GM18499 (cell line): Measurements from ENCODE around the gene ARHGAP15.

ENCODE experiments used
- ATAC-seq: cut with Tn5 transposase; IDR thresholded peaks from one replicate; pipeline ENCODE4 v1.9.1; 2021; ENCODE audit warnings: moderate number of reproducible peaks; ENCODE audit not compliant: insufficient read depth, unreplicated experiment

The ARHGAP15 gene

DNA sequence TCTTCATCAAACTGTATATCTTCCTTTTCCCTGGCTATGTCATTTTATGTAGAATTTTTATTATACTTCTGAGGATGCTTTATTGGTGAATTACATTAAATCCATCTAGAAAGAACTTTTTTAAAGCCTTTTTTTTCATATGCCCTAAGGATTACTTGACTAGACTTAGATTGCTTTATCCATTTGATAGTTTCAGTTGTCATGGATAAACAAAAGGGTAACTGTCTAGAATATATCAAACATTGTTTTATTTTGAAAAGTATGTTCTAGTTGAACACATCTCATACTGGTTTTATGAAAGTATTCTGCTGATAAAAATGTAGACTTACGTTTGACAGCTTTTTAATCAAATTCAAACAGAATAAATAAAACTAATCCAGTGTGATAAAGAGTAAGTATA is 639.8 kb downstream of the ARHGAP15 start:
- no peak for ATAC-seq

DNA sequence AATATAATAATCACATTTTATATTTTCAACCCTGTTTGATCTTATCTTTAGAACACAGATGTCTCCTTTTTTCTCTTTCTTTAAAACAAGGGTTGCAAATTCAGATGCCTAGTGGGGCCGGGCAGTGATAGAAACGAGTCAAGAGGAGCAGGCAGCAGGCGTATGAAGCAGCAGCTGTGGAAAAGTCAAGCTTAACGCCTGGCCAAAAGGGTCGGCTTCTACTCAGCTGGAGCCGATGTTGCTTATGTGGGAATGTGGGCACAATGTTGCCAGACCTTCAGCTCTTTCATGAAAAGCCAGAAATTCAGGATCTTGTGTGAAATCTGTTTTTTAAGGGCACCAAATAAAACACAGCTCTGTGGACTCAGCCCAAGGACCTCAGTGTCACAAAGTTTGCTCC is 642.7 kb downstream of the ARHGAP15 start:
- ATAC-seq: no peak

DNA sequence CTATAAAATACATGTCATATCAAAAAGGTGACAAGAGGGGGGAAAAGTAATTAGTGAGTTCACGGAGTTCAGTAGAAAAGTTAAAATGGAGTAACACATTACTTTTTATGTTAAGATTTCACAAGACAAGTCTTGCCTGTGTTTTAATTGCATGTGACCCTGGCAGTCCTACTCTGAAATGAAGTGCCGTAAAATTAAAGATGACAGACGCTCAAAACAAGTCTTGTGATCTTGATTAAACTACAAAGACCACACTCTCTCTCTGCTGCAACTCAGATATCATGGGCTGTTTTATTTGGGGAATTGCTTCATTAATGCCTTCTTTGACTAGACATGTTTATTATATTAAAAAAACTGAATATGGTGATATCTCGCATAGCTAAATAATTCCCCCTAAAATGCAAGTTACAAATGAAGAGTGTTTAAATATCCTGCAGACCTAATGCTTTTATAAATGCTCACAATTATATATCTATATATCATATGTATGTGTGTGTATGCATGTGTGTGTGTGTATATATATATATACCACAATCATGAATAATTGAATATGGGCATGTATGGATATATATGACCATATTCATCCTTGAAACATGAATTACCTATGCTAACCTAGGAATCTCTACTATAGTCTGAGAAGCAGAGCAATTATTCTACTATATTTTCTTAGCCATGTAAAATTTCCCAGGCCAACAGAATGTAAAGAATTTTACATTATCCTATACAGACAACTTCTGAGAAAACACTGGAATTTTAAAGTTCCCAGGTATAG is 647.5 kb downstream of the ARHGAP15 start:
- ATAC-seq: no peak

DNA sequence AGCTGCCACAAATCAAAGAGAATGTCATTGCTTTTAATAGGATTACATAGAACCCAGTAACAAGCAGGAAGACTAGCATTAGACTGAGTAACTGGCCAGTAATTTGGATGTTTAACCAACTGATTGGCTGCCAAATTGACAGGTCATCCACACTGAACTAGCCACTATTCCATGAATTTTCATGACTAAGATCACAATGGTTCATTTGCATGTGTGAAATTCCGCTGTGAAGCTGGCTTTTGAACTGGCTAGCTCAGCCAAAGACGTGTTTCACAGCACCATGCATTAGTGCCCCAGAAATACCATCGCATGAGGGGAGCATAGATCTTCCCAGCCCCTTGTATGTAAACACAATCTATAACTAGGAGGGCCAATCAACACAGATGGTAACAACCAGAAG is 649.8 kb downstream of the ARHGAP15 start:
- no peak for ATAC-seq

DNA sequence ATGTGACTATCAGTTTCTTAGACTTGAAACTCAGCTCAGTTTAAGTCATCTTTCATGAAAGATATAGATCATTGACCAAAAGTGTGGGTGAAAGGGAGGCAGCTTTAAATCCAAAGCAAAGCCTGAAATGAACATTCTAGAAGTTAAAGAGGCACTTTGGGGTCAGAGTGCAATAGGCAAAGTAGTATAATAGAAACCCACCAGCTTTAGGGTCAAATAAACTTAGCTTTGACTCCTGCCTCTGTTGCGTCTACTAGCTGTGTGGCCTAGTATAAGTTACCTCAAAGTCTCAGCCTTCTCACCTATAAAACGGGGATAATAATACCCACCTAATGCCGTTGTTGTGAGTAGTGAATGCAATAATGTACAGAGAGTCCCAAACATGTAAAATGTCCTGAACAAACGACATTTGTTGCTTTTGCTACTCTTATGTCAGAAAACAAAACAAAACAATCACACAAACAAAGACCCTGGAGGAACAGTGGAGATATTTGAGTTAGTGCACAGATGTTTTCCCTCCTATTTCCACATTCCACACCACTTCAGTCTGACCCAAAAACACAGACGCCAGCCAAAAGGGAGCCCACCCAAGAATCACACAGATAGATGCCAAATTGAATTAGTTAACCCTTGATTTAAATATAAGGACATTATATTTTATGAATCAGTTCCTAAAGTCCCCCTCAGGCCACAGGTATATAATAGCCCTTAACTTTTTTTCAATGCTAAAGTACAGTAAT is 657.0 kb downstream of the ARHGAP15 start:
- no peak for ATAC-seq

DNA sequence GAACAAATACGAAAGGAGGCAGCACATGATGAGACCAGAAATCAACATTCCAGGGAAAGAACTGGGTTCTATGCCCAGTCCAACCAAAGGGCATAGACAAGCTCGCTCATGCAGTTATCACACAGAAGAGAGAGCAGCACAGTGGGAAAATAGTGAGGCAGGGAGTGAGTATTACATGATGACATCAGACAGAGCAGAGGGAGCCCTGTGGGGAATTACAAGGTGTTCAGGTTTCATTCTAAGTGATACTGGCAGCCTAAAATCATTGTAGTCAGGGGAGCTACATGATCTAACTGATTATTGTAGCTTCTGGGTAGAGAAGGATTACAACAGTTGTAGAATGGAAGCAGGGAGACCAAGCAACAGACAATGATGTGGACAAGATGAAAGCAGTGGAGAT is 658.5 kb downstream of the ARHGAP15 start:
- no peak for ATAC-seq

DNA sequence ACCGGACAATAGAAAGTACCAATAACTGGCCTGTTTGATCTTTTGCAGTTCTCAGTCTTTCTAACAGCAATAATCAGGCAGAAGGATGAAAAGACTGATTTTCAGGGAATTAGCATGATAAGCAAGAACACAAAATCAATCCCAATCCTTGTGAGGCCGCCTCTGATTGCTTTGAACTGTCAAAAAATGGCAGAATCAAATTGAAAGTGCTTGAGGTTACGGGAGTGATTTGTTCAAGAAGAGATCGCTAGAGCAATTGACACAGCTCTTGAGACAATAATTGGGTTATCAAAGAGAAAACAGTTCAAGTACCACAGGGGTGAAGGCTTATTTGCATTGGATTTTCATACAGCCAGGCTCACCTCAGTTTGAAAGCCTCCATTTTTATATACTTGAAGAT is 663.4 kb downstream of the ARHGAP15 start:
- no peak for ATAC-seq

DNA sequence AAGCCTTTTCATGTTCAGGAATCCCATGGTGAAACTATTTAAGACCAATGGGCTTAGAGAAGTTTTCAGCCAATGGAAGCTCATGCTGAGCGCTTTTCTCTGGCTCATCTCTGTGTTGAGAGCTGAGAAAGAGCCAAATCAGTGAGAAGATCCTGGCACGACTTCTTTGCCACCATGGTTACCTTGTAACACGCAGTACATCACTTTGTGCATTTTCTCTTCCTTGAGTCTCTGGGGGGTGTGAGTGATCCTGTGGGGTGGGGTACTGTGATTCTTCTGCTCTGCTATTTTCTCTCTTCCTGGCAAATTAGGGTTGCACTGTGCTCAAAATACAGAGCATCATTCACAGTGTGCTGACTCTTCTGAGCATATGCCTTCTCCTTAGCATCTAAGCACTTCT is 664.2 kb downstream of the ARHGAP15 start:
- no peak for ATAC-seq

DNA sequence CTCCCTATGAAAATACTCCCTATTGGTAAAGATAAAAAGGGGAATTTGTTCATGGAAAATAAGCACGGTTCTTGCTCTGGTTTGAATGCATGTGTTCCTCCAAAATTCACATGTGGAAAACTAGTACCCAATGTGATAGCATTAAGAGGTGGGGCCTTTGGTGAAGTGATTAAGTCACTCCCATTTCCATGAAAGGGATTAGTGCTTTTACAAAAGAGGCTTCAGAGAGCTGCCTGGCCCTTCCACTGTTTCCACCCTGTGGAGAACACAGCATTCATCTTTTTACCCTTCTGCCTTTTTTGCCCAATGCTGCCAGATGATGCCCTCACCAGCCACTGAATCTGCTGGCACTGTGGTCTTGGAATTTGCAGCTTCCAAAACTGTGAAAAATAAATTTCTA is 666.8 kb downstream of the ARHGAP15 start:
- ATAC-seq: no peak

DNA sequence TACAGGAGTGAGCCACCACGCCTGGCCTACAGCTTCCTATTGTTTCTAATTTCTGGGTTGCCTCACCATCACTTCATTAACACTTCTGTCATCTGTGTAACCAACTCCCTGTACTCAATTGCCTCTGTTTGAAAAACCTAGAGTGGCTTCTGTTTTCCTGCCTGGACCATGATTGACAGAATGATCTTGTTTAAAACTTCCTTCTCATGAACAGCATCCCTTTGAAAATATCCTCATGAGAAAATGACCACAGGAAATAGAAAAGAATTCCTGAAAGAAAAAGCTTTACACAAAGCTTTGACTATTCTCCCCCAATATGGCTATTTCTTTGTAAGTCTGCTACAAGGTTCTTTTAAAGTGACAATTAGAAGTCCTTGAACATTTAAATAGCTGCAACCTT is 672.3 kb downstream of the ARHGAP15 start:
- no peak for ATAC-seq

DNA sequence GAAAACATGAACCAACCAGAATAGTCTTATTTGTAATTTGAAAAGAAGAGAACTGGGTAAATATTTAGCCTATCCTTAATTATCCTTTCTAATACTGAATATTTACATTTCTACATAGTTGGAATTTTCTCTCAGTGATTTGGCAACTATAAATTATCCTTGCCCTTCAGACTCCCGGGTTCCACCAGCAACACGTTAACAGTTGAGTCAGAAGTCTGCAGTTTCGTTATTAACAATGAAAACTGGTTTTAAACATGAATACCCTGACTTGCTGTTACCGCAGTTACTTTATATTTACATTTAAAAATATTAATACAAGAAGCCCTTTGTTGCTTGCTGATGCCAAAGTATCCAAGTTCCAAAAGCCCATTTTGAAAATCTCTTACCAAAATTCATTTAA is 673.0 kb downstream of the ARHGAP15 start:
- peak; percentile 40 for ATAC-seq

DNA sequence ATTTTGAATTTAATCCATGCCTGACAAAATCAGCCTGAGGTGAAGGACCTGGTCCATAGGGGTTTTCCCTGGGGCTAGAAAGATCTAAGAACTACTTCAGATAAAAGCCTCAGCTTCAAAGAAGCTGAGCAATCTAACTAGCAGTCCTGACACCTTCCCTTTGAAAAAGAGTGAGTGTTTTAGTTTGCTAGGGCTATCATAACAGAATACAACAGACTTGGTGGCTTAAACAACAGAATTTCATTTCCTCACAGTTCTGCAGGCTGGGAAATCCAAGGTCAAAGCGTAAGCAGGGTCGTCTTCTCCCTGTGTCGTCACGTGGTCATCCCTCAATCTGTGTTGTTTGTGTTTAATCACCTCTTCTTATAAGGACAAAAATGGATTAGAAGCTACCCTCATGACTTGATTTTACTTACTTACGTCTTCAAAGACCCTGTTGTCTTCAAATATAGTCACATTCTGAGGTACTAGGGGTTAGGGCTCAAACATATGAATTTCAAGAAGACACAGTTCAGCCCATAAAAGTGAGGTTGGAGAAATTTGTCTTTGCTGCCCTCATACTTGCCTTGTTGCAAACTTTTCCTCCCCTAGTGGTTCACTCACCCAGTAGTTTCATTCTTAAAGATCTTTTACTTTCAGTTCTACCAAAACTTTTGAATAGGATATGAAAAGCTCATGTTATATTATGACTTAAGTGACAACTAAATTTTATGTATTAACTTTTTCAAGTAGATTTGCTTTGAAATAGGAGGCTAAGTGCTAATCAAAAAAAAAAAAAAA is 673.8 kb downstream of the ARHGAP15 start:
- peak; percentile 66 for ATAC-seq

DNA sequence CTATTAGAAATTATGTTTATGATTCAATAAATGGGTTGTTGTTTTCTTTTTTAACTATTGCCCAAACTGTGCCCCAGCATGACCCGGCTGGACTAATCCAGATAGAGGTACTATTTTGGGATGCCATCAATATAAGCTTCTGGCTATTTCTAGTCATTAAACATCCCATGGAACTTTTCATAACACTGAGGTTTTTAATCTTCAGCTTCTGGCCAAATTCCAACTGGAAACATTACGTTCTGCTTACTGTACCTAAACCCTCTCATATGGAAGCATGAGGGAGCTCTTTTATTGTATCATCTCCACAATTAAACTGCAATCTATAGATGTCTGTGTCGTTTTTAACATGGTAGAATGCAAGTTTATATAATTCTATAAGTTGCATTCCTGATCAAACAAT is 674.7 kb downstream of the ARHGAP15 start:
- no peak for ATAC-seq

DNA sequence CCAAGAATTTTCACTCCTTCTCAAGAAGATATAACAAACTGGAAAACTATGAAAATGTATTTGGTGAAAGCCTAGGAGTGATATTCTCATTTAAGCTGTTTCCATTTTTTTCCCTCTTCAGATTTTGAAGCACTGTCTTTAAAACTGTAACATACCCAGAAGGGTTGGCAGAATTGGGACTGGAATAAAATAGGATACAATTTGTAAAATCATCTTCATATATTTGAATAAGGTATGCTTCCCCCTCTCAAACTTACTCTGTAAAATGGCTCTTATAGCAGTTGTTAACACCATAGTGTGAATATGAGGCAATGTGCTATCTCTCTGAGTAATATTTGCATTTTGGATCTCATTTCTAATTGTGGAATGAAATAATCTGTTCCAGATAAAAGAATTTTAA is 676.4 kb downstream of the ARHGAP15 start:
- ATAC-seq: no peak

DNA sequence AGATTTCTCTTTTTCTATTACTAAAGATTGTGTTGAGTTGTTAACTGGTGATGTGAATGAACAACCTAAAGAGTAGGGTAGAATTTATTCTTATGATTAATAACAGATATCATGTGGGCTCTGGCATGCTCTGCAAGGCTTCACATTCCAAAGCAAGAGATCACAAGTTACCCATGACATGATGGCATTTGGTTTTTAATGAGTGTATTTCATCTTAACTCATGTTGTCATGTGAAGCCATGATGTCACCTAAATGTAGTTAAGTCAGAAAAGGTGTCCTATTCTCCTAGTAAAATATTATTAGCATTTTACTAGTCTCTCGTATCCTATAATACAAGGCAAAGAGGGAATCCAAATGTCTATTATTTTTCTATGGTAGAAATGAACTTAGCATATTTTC is 678.0 kb downstream of the ARHGAP15 start:
- no peak for ATAC-seq

DNA sequence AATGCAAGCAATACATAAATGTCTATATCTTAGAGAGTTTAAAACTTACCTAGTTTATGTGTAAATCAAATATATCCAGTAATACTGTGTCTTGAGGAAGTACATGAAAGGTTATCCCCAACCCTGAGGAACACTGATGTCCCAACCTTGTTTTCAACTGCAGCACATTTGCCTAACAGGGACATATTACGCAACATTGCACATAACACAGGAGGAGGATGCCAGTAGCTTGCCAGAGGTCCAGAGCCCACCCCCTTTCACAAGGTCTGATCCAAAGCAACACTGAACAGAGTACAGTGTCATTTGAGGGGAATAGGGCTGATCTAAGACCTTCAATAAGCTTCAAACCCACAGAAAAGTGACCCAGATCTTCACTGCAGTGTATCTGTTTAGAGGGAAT is 678.5 kb downstream of the ARHGAP15 start:
- no peak for ATAC-seq

DNA sequence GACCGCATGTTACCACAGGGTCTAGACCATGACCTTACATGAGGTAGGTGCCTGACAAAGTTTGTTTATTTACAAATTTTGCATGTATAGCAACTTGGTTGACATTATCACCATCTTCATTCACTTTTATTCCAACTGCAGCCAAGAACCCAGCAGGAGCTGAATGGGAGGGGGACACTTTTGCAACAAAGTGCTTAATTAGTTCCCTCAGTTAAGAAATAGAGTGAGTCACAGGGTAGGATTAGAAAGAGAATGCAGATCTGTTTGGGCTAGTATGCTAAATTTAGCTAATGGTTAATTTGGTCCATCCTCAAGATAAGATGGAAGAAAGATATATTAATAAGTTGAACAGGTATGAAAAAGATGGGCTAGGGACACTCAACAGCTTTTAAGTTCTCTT is 678.9 kb downstream of the ARHGAP15 start:
- ATAC-seq: no peak

DNA sequence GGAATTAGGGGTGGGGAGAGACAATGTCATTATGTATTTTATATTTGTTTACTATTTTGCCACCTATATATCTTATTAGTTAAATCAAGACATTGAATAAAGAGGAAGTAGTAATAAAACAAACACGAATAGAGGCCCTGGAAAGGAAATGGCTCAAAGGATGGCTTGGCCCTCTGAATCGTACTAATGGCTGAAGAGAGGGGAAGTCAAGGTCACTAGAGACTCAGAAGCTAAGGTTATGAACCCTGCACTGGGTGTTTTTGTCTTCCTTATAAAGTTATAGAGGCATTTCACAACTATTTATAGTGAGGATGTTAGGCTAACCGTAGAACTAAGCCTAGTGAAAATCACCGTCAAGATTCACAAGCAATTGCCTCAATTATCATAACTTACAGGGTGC is 685.9 kb downstream of the ARHGAP15 start:
- ATAC-seq: no peak

DNA sequence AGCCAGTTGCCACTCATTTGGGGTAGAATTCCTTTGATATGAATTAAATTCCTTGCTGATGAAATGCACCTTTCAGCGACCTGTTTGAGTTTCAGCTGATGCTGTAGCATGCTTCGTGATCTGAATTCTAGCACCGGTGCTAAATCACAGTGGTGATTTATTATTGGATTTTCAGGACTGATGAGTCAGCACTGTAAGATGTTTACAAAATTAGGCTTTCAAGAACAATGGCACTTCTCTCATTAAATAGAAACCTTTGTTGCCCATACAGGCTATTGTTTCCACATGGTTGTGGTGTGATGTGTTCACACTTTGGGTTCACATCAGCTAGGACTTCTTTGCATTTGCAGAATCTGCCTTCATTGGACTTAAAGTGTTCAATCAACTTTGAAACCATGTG is 687.7 kb downstream of the ARHGAP15 start:
- ATAC-seq: no peak
